Adrenal gland (tissue), 12 donors: ENCODE data around the gene C18orf63. TPM values are rescaled to one million over a fixed set of nuclear protein-coding genes. Genes with fewer than 3 reads are reported as not detected.

Source experiments
- DNase-seq, 7 donors: peaks; one replicate each; pipeline ENCODE4 v3.0.0-alpha.2; 2019 to 2020
- H3K27ac ChIP-seq, 5 donors: fragments of 200-600 bp; sonication (generic) in 4 of 5; 1 replicate in 3 of 5; 2 replicates in 2 of 5; pipeline versions ENCODE4 v1.5.1 to v1.8.0; 2016 to 2020; ENCODE audit warnings: mild to moderate bottlenecking in 1 of 5
- H3K27me3 ChIP-seq: fragments of 200-600 bp; 2 replicates; pipeline ENCODE4 v1.8.0; 2021
- H3K36me3 ChIP-seq, 2 donors: fragments of 200-600 bp; replicated peaks in 1 of 2; 1 replicate in 1 of 2; 2 replicates in 1 of 2; pipeline versions ENCODE4 v1.5.1 to v1.8.0; 2018 to 2022
- H3K4me1 ChIP-seq, 2 donors: fragments of 200-600 bp; replicated peaks in 1 of 2; 1 replicate in 1 of 2; 2 replicates in 1 of 2; pipeline versions ENCODE4 v1.5.1 to v1.8.0; 2018 to 2021
- H3K4me3 ChIP-seq, 4 donors: fragments of 200-600 bp; sonication (generic) in 3 of 4; one replicate each; pipeline ENCODE4 v1.5.1; 2016 to 2018
- H3K9me3 ChIP-seq, 3 donors: fragments of 200-600 bp; sonication (generic) in 1 of 3; replicated peaks in 1 of 3; 1 replicate in 2 of 3; 2 replicates in 1 of 3; pipeline versions ENCODE4 v1.5.1 to v1.8.0; 2016 to 2021
- CTCF ChIP-seq, 6 experiments: fragments of 450-650 bp in 4 of 6; fragments of 200-600 bp in 2 of 6; sonication (generic) in 1 of 6; IDR thresholded peaks; 1 replicate in 5 of 6; 2 replicates in 1 of 6; pipeline versions ENCODE4 v1.5.1 to v1.8.0; 2016 to 2021; ENCODE audit warnings: antibody characterized with exemption in 6 of 6, mild to moderate bottlenecking in 2 of 6, moderate library complexity in 1 of 6
- POLR2A ChIP-seq, 2 donors: fragments of 450-650 bp; IDR thresholded peaks; one replicate each; pipeline ENCODE4 v1.6.1; 2017; ENCODE audit warnings: antibody characterized with exemption in 2 of 2, mild to moderate bottlenecking in 2 of 2, moderate library complexity in 1 of 2
- WGBS, 4 donors: extraction: QIAGEN DNeasy Blood & Tissue Kit in 2 of 4; methylation state at CpG; one replicate each; pipeline versions ENCODE4 v1.1.5 to v1.1.7; 2013 to 2017; 5-methylcytosine and 5-hydroxymethylcytosine counted together
- intact Hi-C, 2 donors: fragments of 100-400 bp; cut with DNase I; formaldehyde crosslinking; loops; one replicate each; pipeline versions ENCODE4 v1.14.1 to v1.15.0; 2022 to 2023
- polyA plus RNA-seq, 3 donors: library from polyadenylated mRNA; stranded (reverse); fragments of 200-250 nt in 2 of 3; fragments of 350-450 nt in 1 of 3; fragmentation: Illumina TruSeq in 1 of 3; extraction: RNeasy Lipid Tissue Mini Kit (QIAGEN cat#74804) in 1 of 3; gene quantifications; one replicate each; pipeline ENCODE4 v1.2.3, GENCODE V29; 2013 to 2014
- total RNA-seq, 9 donors: library from RNA; depleted of rRNA in 4 of 9; stranded (reverse); fragments of >200 nt in 4 of 9; fragments of 120-200 nt in 1 of 9; fragmentation: NEBNext Ultra II Directional in 1 of 9; extraction: Animal tissue kit (Norgen Biotek cat#: 25700) in 1 of 9; gene quantifications; one replicate each; pipeline versions ENCODE4 v1.1.0 to v1.2.4, GENCODE V29; 2013 to 2023
- donor health status: healthy with polysubstance abuse.
- donor health status: Bipolar disorder and iron deficiency.
- donor health status: DM: yes; HTN: yes; CAD: no.
- donor health status: DM: no; HTN: no; CAD: no.
- donor health status: DM: no; HTN: no; CAD: no.
- donor health status: DM: yes; HTN: yes; CAD: no.

C18orf63 gene
- total and polyA plus RNA-seq, 12 donors = under 0.01 TPM; not detected in 11

DNA sequence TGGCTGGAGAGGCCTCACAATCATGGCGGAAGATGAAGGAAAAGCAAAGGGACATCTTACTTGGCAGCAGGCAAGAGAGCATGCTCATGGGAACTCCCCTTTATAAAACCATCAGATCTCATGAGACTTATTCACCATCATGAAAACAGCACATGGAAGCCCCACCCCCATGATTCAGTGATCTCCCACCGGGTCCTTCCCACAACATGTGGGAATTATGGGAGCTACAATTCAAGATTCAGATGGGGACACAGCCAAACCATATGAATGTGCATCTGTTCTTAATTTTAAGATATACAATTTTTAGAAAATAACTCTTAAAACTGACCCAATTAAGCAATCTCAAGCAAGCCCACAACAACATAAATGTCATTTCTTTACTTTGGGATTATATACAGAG is 12.6 kb downstream of the C18orf63 start:
- 82 to 93% (median 84%) methylated on average over 2 of the region's 2 CpGs for WGBS, 4 donors
- Histone ChIP-seq H3K4me1 (no peaks in the 10 kb centered on the region), H3K9me3 (no peaks in the 10 kb centered on the region), H3K27me3 (no peaks in the 10 kb centered on the region), H3K36me3 (no peaks in the 10 kb centered on the region), H3K4me3 (no peak overlapping the region), H3K27ac (no peak overlapping the region)
- TF ChIP-seq CTCF (IDR thresholded peaks at IDR 0.05) (no peak), POLR2A (IDR thresholded peaks at IDR 0.05) (no peak)
- intact Hi-C loops = no loop called here
- DNase-seq = no peak

DNA sequence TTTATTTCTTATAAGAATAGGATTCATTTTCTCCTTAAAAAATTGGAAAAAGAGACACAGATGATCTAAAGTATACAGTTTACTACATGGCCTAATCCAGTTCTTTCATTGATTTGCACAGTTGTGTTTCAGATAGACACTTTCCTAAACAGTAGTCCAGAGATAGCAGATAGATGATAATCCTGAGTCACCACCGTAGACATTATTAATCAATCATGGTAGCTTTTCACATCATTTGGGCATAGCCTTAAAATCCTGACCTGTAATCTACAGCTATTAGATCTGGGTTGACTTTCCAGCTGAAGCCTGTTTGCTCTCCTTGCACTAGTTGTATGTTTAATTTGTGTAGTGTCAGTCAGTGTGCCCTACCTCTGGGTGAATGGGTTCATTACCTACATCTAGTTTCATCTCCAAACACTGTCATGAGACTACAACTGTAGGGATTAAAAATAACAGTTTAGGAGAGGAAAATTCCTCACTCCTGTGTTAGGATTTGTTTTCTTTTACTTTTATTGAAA is 14.1 kb downstream of the C18orf63 start:
- TF ChIP-seq POLR2A (IDR thresholded peaks at IDR 0.05) (no peak), CTCF (IDR thresholded peaks at IDR 0.05) (no peak)
- intact Hi-C loops = no loop called here
- 55 to 85% (median 63%) methylated on average over 1 of the region's 1 CpG for WGBS, 4 donors

GRCh38 chr18:74331404-74331803 is 15.8 kb downstream of the C18orf63 start:
- Histone ChIP-seq H3K27me3 (no peaks in the 10 kb centered on the region), H3K27ac (no peak overlapping the region), H3K4me3 (no peak overlapping the region), H3K9me3 (no peaks in the 10 kb centered on the region), H3K36me3 (no peaks in the 10 kb centered on the region), H3K4me1 (no peaks in the 10 kb centered on the region)
- intact Hi-C loops = no loop called here
- TF ChIP-seq CTCF (IDR thresholded peaks at IDR 0.05) (peak in 5 of 6 experiments; percentile 25 to 48 (median 45)), POLR2A (IDR thresholded peaks at IDR 0.05) (no peak)
- peak in 1 of 7 donors; percentile 10 for DNase-seq
- WGBS, 4 donors = 46 to 63% (median 57%) methylated on average over 2 of the region's 2 CpGs

More for the DNA sequence above, 14.1 kb downstream of the C18orf63 start:
- H3K9me3 ChIP-seq = no peaks in the 10 kb centered on the region
- DNase-seq = no peak
- H3K4me3 ChIP-seq = no peak overlapping the region
- no peak overlapping the region for H3K27ac ChIP-seq
- no peaks in the 10 kb centered on the region for H3K27me3 ChIP-seq
- H3K4me1 ChIP-seq = no peaks in the 10 kb centered on the region
- no peaks in the 10 kb centered on the region for H3K36me3 ChIP-seq

DNA sequence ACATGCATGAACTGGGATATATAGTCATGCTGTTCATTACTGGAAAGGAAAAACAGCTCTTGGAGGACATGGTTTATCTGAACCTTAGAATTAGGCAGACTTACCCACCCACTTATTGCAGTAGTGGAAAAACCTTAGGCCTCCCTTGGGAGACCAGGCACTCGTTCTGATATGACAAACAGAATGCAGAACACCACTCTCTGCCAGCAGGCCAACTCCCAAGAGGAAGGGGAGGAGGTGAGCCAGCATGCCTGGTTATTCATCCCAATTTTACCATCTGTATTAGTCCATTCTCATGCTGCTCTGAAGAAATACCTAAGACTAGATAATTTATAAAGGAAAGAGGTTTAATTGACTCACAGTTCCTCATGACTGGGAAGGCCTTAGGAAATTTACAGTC is 17.5 kb downstream of the C18orf63 start:
- intact Hi-C loops = no loop called here
- Histone ChIP-seq H3K4me3 (no peak overlapping the region), H3K36me3 (no peaks in the 10 kb centered on the region), H3K9me3 (no peaks in the 10 kb centered on the region), H3K27ac (no peak overlapping the region), H3K4me1 (no peaks in the 10 kb centered on the region), H3K27me3 (no peaks in the 10 kb centered on the region)
- DNase-seq = no peak
- WGBS, 4 donors = 17 to 61% (median 51%) methylated on average over 1 of the region's 1 CpG
- TF ChIP-seq POLR2A (IDR thresholded peaks at IDR 0.05) = no peak
- no peak for TF ChIP-seq CTCF (IDR thresholded peaks at IDR 0.05)
